ENCODE measurements around the gene A4GALT. TPM values are rescaled to one million over a fixed set of nuclear protein-coding genes. Genes with fewer than 3 reads are reported as not detected.

The A4GALT gene
- polyA plus RNA-seq, 5 donors = 1.8 to 4.8 (median 2.7) TPM

- DNase-seq = no peak
Measured at GRCh38 chr22:42651134-42651533, 69.5 kb downstream of the A4GALT start.

- DNase-seq = peak; percentile 63 to 71
Measured at GRCh38 chr22:42649246-42650099, 71.2 kb downstream of the A4GALT start, which contains the start of gene CYB5R3. Gene CYB5R3 (minus strand): TSS chr22:42649392. CDS start chr22:42649315, 77 bp downstream.

- DNase-seq = no peak
Measured at GRCh38 chr22:42648368-42649245, 72.1 kb downstream of the A4GALT start.

GRCh38 chr22:42648017-42648367 lies 72.7 kb downstream of the A4GALT start:
- no peak for DNase-seq

- no peak for DNase-seq
Measured at GRCh38 chr22:42646569-42647525, 73.8 kb downstream of the A4GALT start.

- DNase-seq = no peak
Measured at GRCh38 chr22:42645938-42646568, 74.6 kb downstream of the A4GALT start.

GRCh38 chr22:42645341-42645937 lies 75.2 kb downstream of the A4GALT start:
- no peak for DNase-seq

- DNase-seq = no peak
Measured at GRCh38 chr22:42644422-42645340, 76.0 kb downstream of the A4GALT start.

GRCh38 chr22:42643634-42644421 lies 76.8 kb downstream of the A4GALT start:
- DNase-seq = no peak

- peak in 1 of 2 donors; percentile 55 for DNase-seq
Measured at GRCh38 chr22:42642806-42643633, 77.7 kb downstream of the A4GALT start.

Other genes with a start within 250 kb of the A4GALT start
- gene RRP7A, start 201.1 kb downstream of the A4GALT start, polyA plus RNA-seq (ENCODE audit: insufficient read depth in 1 of 5, insufficient read length in 5 of 5, low replicate concordance in 1 of 5) = 10 to 100 TPM; 25.8 to 45.9 (median 29.5) TPM
- 10 to 100 TPM in 1 of 5 donors, 1 to 10 TPM in 4; 5.8 to 11.8 (median 7.2) TPM for gene SERHL2, start 166.9 kb downstream of the A4GALT start, polyA plus RNA-seq (ENCODE audit: insufficient read depth in 1 of 5, insufficient read length in 5 of 5, low replicate concordance in 1 of 5)
- 100 to 1,000 TPM; 106 to 116 (median 111) TPM for gene POLDIP3, start 106.0 kb downstream of the A4GALT start, polyA plus RNA-seq (ENCODE audit: insufficient read depth in 1 of 5, insufficient read length in 5 of 5, low replicate concordance in 1 of 5)
- under 1 TPM in 2 of 5 donors, not detected in 3; 0.15 to 0.18 TPM for gene ATP5MGL, start 80.3 kb downstream of the A4GALT start, polyA plus RNA-seq (ENCODE audit: insufficient read depth in 1 of 5, insufficient read length in 5 of 5, low replicate concordance in 1 of 5)
- gene CYB5R3, start 71.5 kb downstream of the A4GALT start, polyA plus RNA-seq (ENCODE audit: insufficient read depth in 1 of 5, insufficient read length in 5 of 5, low replicate concordance in 1 of 5) = 100 to 1,000 TPM; 120 to 176 (median 128) TPM
- gene ARFGAP3, start 136.4 kb upstream of the A4GALT start, polyA plus RNA-seq (ENCODE audit: insufficient read depth in 1 of 5, insufficient read length in 5 of 5, low replicate concordance in 1 of 5) = 10 to 100 TPM; 45.8 to 56.5 (median 50.8) TPM